HG03139 (cell line): Measurements from ENCODE around the gene KRTAP10-3.

ENCODE experiments used
- ATAC-seq: cut with Tn5 transposase; IDR thresholded peaks from one replicate; pipeline ENCODE4 v1.9.1; 2021; ENCODE audit not compliant: unreplicated experiment

The KRTAP10-3 gene

GRCh38 chr21:44530903-44531605, 27.5 kb downstream of the KRTAP10-3 start:
- ATAC-seq = no peak

GRCh38 chr21:44530221-44530902, 28.2 kb downstream of the KRTAP10-3 start:
- ATAC-seq = no peak

- no peak for ATAC-seq
These were observed 29.0 kb downstream of the KRTAP10-3 start for GRCh38 chr21:44529503-44530125.

GRCh38 chr21:44529011-44529421, 29.6 kb downstream of the KRTAP10-3 start:
- ATAC-seq = no peak

- no peak for ATAC-seq
These were observed 30.0 kb downstream of the KRTAP10-3 start for GRCh38 chr21:44528634-44528995.

- ATAC-seq = no peak
These were observed 30.5 kb downstream of the KRTAP10-3 start for GRCh38 chr21:44527983-44528633.

- ATAC-seq = no peak
These were observed 31.2 kb downstream of the KRTAP10-3 start for GRCh38 chr21:44527156-44527982.

- no peak for ATAC-seq
These were observed 32.2 kb downstream of the KRTAP10-3 start for GRCh38 chr21:44526096-44526997.

- ATAC-seq = no peak
These were observed 33.1 kb downstream of the KRTAP10-3 start for GRCh38 chr21:44525391-44526095.

- no peak for ATAC-seq
These were observed 33.9 kb downstream of the KRTAP10-3 start for GRCh38 chr21:44524414-44525371.

- ATAC-seq = no peak
These were observed 34.8 kb downstream of the KRTAP10-3 start for GRCh38 chr21:44523567-44524413.

- ATAC-seq = no peak
These were observed 35.8 kb downstream of the KRTAP10-3 start for GRCh38 chr21:44522753-44523204.

GRCh38 chr21:44521928-44522752, 36.5 kb downstream of the KRTAP10-3 start:
- ATAC-seq = no peak

- no peak for ATAC-seq
These were observed 37.2 kb downstream of the KRTAP10-3 start for GRCh38 chr21:44521301-44521927.
